ENCODE data around the gene CYB5R3.
"Not testable (repeated sequence)": the region's sequence is repeated elsewhere in the genome, so short reads cannot be mapped to it uniquely, and the experiment has no call there.

Gene CYB5R3

GRCh38 chr22:42676059-42676607 lies 26.9 kb upstream of the CYB5R3 start:
- no peak for TF ChIP-seq CTCF (IDR thresholded peaks at IDR 0.05; ENCODE audit: low read depth, low read length)
- H3K4me3 ChIP-seq (replicated peaks in 1 of 2; ENCODE audit: low read depth in 2 of 2, low read length in 2 of 2): no peak overlapping the region
- peak; percentile 76 to 82 for DNase-seq (ENCODE audit: low read depth in 2 of 2)

- DNase-seq (ENCODE audit: low read depth in 2 of 2): peak; percentile 38 to 88
- H3K4me3 ChIP-seq (replicated peaks in 1 of 2; ENCODE audit: low read depth in 2 of 2, low read length in 2 of 2): no peak overlapping the region
- no peak for TF ChIP-seq CTCF (IDR thresholded peaks at IDR 0.05; ENCODE audit: low read depth, low read length)
These were observed 24.8 kb upstream of the CYB5R3 start for GRCh38 chr22:42673898-42674401.

- H3K4me3 ChIP-seq (replicated peaks in 1 of 2; ENCODE audit: low read depth in 2 of 2, low read length in 2 of 2); DNase-seq (ENCODE audit: low read depth in 2 of 2): not testable (repeated sequence)
These were observed 23.9 kb upstream of the CYB5R3 start for GRCh38 chr22:42673071-42673470.

GRCh38 chr22:42670921-42671709 lies 21.9 kb upstream of the CYB5R3 start:
- peak; percentile 52 to 72 for DNase-seq (ENCODE audit: low read depth in 2 of 2)
- TF ChIP-seq CTCF (IDR thresholded peaks at IDR 0.05; ENCODE audit: low read depth, low read length): no peak
- no peak overlapping the region for H3K4me3 ChIP-seq (replicated peaks in 1 of 2; ENCODE audit: low read depth in 2 of 2, low read length in 2 of 2)

- H3K4me3 ChIP-seq (replicated peaks in 1 of 2; ENCODE audit: low read depth in 2 of 2, low read length in 2 of 2): no peak overlapping the region
- TF ChIP-seq CTCF (IDR thresholded peaks at IDR 0.05; ENCODE audit: low read depth, low read length): no peak
- DNase-seq (ENCODE audit: low read depth in 2 of 2): no peak
These were observed 20.9 kb upstream of the CYB5R3 start for GRCh38 chr22:42670046-42670445.

- DNase-seq (ENCODE audit: low read depth in 2 of 2); H3K4me3 ChIP-seq (replicated peaks in 1 of 2; ENCODE audit: low read depth in 2 of 2, low read length in 2 of 2): not testable (repeated sequence)
These were observed 17.2 kb upstream of the CYB5R3 start for GRCh38 chr22:42666393-42666792.

- H3K4me3 ChIP-seq (replicated peaks in 1 of 2; ENCODE audit: low read depth in 2 of 2, low read length in 2 of 2): no peak overlapping the region
- no peak for TF ChIP-seq CTCF (IDR thresholded peaks at IDR 0.05; ENCODE audit: low read depth, low read length)
- no peak for DNase-seq (ENCODE audit: low read depth in 2 of 2)
These were observed 16.0 kb upstream of the CYB5R3 start for GRCh38 chr22:42664976-42665831.

Measured in cardiac fibroblast (primary cell).